Ishikawa (cell line): ENCODE data around the gene SMIM7.

Experiments
- CREB1 ChIP-seq: IDR thresholded peaks from 2 replicates; pipeline ENCODE4 v1.6.1; 2012; ENCODE audit warnings: low read depth
- EP300 ChIP-seq: IDR thresholded peaks from 2 replicates; pipeline ENCODE4 v1.6.1; 2012; ENCODE audit warnings: borderline replicate concordance
- TAF1 ChIP-seq: IDR thresholded peaks from 2 replicates; pipeline ENCODE4 v1.6.1; 2012; ENCODE audit warnings: low read depth, mild to moderate bottlenecking
- ZBTB7A ChIP-seq: IDR thresholded peaks from 2 replicates; pipeline ENCODE4 v1.6.1; 2012; ENCODE audit warnings: low read depth

- TF ChIP-seq ZBTB7A (no peak), EP300 (no peak), CREB1 (no peak), TAF1 (no peak)
Observed at GRCh38 chr19:16596399-16596798, 63.5 kb downstream of the SMIM7 start.
